C4-2B (cell line): Measurements from ENCODE around the gene CHCHD6.

ENCODE experiments used
- ZFX ChIP-seq: fragments of 450-650 bp; IDR thresholded peaks from 2 replicates; pipeline ENCODE4 v1.6.1; 2017
- TF ChIP-seq, protein P1 (sequence below): fragments of 450-650 bp; conservative IDR thresholded peaks from 2 replicates; pipeline ENCODE4 v1.5.1; 2017; ENCODE audit warnings: mild to moderate bottlenecking

- TF ChIP-seq, protein P1, sequence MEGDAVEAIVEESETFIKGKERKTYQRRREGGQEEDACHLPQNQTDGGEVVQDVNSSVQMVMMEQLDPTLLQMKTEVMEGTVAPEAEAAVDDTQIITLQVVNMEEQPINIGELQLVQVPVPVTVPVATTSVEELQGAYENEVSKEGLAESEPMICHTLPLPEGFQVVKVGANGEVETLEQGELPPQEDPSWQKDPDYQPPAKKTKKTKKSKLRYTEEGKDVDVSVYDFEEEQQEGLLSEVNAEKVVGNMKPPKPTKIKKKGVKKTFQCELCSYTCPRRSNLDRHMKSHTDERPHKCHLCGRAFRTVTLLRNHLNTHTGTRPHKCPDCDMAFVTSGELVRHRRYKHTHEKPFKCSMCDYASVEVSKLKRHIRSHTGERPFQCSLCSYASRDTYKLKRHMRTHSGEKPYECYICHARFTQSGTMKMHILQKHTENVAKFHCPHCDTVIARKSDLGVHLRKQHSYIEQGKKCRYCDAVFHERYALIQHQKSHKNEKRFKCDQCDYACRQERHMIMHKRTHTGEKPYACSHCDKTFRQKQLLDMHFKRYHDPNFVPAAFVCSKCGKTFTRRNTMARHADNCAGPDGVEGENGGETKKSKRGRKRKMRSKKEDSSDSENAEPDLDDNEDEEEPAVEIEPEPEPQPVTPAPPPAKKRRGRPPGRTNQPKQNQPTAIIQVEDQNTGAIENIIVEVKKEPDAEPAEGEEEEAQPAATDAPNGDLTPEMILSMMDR, result peak; percentile 81
- no peak for TF ChIP-seq ZFX
These were observed 131.6 kb downstream of the CHCHD6 start for GRCh38 chr3:126835472-126836219.
